ENCODE data around the gene CCDC18.

Gene CCDC18

DNA sequence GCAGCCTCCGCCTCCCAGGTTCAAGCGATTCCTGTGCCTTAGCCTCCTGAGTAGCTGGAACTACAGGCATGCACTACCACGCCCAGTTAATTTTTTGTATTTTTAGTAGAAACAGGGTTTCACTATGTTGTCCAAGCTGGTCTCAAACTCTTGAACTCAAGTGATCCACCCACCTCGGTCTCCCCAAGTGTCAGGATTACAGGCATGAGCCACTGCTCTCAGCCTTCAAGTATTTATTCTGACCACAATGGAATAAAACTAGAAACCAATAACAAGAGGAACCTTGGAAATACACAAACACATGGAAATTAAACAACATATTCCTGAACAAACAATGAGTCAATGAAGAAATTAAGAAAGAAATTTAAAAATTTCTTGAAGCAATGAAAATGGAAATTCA, 132.5 kb downstream of the CCDC18 start:
- no peak for DNase-seq (ENCODE audit: low read depth, low spot score)
- POLR2A ChIA-PET = no interaction called here
- CTCF ChIA-PET = interaction anchor here (11.1 kb wide), 1 partner anchor 10 kb away, joined by 83 read pairs; no protein-coding TSS in a partner anchor
- TF ChIP-seq CTCF (IDR thresholded peaks at IDR 0.05; ENCODE audit: insufficient read depth, low read length, missing control alignments) = no peak
- no peak overlapping the region for H3K4me3 ChIP-seq (ENCODE audit: low read depth, low read length)

GRCh38 chr1:93317207-93317606, 136.7 kb downstream of the CCDC18 start:
- TF ChIP-seq CTCF (IDR thresholded peaks at IDR 0.05; ENCODE audit: insufficient read depth, low read length, missing control alignments) = no peak
- ChIA-PET POLR2A (no interaction called here), CTCF (interaction anchor here (1.8 to 11.1 kb wide), 2 partner anchors 10 to 14 kb away, joined by 7 to 83 read pairs; no protein-coding TSS in a partner anchor)
- no peak for DNase-seq (ENCODE audit: low read depth, low spot score)
- H3K4me3 ChIP-seq (ENCODE audit: low read depth, low read length) = no peak overlapping the region

DNA sequence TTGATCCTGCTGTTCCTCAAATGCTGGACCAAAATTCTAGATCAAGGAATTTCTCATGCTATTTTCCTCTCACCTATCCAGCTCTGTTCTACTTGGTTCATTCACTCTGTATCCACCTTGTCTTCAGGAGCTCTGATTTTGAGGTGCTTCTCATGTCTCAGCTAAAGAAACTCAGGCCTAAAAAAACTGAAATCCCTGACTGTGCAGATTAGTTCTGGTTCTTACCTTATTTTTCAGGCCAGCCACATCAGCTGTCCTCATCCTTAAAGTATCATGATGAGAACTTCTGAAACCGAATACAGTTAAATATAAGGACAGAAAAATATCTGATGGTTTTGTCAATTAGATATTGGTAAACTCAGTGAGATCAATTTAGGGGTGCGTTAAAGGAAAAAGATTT, 137.4 kb downstream of the CCDC18 start:
- DNase-seq (ENCODE audit: low read depth, low spot score) = no peak
- CTCF ChIA-PET = interaction anchor here (11.1 kb wide), 1 partner anchor 15 kb away, joined by 83 read pairs; no protein-coding TSS in a partner anchor
- H3K4me3 ChIP-seq (ENCODE audit: low read depth, low read length) = no peak overlapping the region
- POLR2A ChIA-PET = no interaction called here
- TF ChIP-seq CTCF (IDR thresholded peaks at IDR 0.05; ENCODE audit: insufficient read depth, low read length, missing control alignments) = no peak

DNA sequence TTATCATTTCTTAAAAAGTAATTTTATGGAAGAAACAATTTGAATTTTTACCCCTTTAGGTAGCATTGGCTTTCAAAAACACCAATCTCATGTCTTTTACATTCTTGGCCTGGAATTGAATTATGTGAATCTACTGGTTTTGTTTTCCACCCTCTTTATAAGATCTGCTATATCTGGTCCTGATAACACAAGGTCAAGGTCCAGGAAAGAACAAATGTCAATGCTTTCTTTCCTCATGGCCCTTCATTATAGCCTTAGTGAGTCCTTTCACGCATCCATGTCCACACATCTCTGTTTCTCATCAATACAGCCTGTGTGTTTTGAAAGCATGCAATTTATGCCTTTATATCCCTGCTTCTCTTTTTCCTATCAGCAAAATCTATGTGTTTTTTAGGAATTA, 141.2 kb downstream of the CCDC18 start:
- ChIA-PET POLR2A (no interaction called here), CTCF (interaction anchor here (1.0 kb wide), 1 partner anchor 10 kb away, joined by 3 read pairs; no protein-coding TSS in a partner anchor)
- no peak for TF ChIP-seq CTCF (IDR thresholded peaks at IDR 0.05; ENCODE audit: insufficient read depth, low read length, missing control alignments)
- DNase-seq (ENCODE audit: low read depth, low spot score) = no peak
- no peak overlapping the region for H3K4me3 ChIP-seq (ENCODE audit: low read depth, low read length)

DNA sequence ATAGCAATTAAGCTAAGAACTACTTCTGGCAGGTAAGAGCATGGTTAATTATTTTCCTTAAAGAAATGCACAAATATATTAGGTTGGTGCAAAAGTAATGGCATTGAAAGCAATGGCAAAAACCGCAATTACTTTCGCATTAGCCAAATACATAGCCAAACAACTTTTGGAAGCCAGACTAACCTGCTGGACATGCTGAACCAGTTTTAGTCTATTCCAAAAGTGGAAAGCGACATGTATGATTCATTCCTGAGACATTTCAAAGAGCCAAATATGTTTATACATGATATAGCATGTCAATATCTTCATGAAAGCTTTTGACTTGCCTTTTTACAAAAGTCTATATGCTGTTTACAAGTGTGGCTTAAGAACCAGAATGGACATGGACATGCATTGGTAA, 141.8 kb downstream of the CCDC18 start:
- TF ChIP-seq CTCF (IDR thresholded peaks at IDR 0.05; ENCODE audit: insufficient read depth, low read length, missing control alignments) = no peak
- DNase-seq (ENCODE audit: low read depth, low spot score) = no peak
- CTCF ChIA-PET = interaction anchor here (0.8 to 1.0 kb wide), 2 partner anchors 9 to 14 kb away, joined by 3 read pairs; no protein-coding TSS in a partner anchor
- H3K4me3 ChIP-seq (ENCODE audit: low read depth, low read length) = no peak overlapping the region
- POLR2A ChIA-PET = no interaction called here

GRCh38 chr1:93323185-93323820, 142.8 kb downstream of the CCDC18 start:
- POLR2A ChIA-PET = no interaction called here
- CTCF ChIA-PET = interaction anchor here (0.8 to 2.0 kb wide), 3 partner anchors 15 to 245 kb away, joined by 3 to 12 read pairs (median 3); no protein-coding TSS in a partner anchor
- no peak overlapping the region for H3K4me3 ChIP-seq (ENCODE audit: low read depth, low read length)
- no peak for TF ChIP-seq CTCF (IDR thresholded peaks at IDR 0.05; ENCODE audit: insufficient read depth, low read length, missing control alignments)
- no peak for DNase-seq (ENCODE audit: low read depth, low spot score)

All from AG04449 (cell line).